Lung (tissue), 12 donors: Measurements from ENCODE around the gene PCSK4. TPM values are rescaled to one million over a fixed set of nuclear protein-coding genes. Genes with fewer than 3 reads are reported as not detected.

Experiments used
- ATAC-seq: fragments of 200-7000 bp; cut with Tn5 transposase; one replicate; pipeline ENCODE4 v1.9.1; 2020; ENCODE audit warnings: moderate number of reproducible peaks; ENCODE audit not compliant: insufficient read depth, low FRiP score
- DNase-seq, 3 donors: peaks; one replicate each; pipeline ENCODE4 v3.0.0-alpha.2; 2013 to 2017
- H3K27ac ChIP-seq, 2 donors: one replicate each; pipeline ENCODE4 v1.5.1; 2013; ENCODE audit warnings: mild to moderate bottlenecking in 2 of 2, moderate library complexity in 2 of 2, control low read depth in 1 of 2, inconsistent platforms in 1 of 2, low read depth in 1 of 2, low read length in 1 of 2
- H3K27me3 ChIP-seq, 3 donors: one replicate each; pipeline ENCODE4 v1.5.1; 2013; ENCODE audit warnings: low read length in 2 of 3; ENCODE audit not compliant: control insufficient read depth in 3 of 3, insufficient read depth in 3 of 3
- H3K36me3 ChIP-seq, 4 donors: one replicate each; pipeline ENCODE4 v1.5.1; 2013; ENCODE audit warnings: low read length in 4 of 4, mild to moderate bottlenecking in 1 of 4, moderate library complexity in 1 of 4; ENCODE audit not compliant: control insufficient read depth in 4 of 4, insufficient read depth in 4 of 4
- H3K4me1 ChIP-seq, 5 donors: one replicate each; pipeline ENCODE4 v1.5.1; 2013; ENCODE audit warnings: low read length in 5 of 5, mild to moderate bottlenecking in 2 of 5, moderate library complexity in 1 of 5; ENCODE audit not compliant: control insufficient read depth in 5 of 5, insufficient read depth in 5 of 5
- H3K4me3 ChIP-seq: one replicate; pipeline ENCODE4 v1.5.1; 2013; ENCODE audit warnings: mild to moderate bottlenecking, control low read depth, moderate library complexity
- H3K9ac ChIP-seq, 2 donors: one replicate each; pipeline ENCODE4 v1.5.1; 2013; ENCODE audit warnings: low read length in 2 of 2, control low read depth in 1 of 2; ENCODE audit not compliant: insufficient read depth in 1 of 2
- H3K9me3 ChIP-seq, 4 donors: one replicate each; pipeline ENCODE4 v1.5.1; 2013; ENCODE audit warnings: low read length in 3 of 4, mild to moderate bottlenecking in 1 of 4, moderate library complexity in 1 of 4; ENCODE audit not compliant: control insufficient read depth in 4 of 4, insufficient read depth in 3 of 4
- CTCF ChIP-seq: IDR thresholded peaks from 2 replicates; pipeline ENCODE4 v1.5.1; 2012; ENCODE audit warnings: mild to moderate bottlenecking; ENCODE audit errors: control extremely low read depth, extremely low read depth
- WGBS, 2 donors: extraction: QIAGEN DNeasy Blood & Tissue Kit; methylation state at CpG; one replicate each; pipeline ENCODE4 v1.1.7; 2013; 5-methylcytosine and 5-hydroxymethylcytosine counted together
- polyA plus RNA-seq, 2 donors: library from polyadenylated mRNA; stranded (reverse); fragments of 200-250 nt; gene quantifications; one replicate each; pipeline ENCODE4 v1.2.1, GENCODE V29; 2013
- total RNA-seq, 2 donors: library from RNA; depleted of rRNA in 1 of 2; stranded (reverse); fragments of >200 nt in 1 of 2; gene quantifications; one replicate each; pipeline ENCODE4 v1.2.1, GENCODE V29; 2014 to 2021
- donor health status: control.
- donor health status: control.
- donor health status: Bipolar disorder and iron deficiency.
- donor health status: healthy.
- donor health status: DM: yes; HTN: yes; CAD: no.

PCSK4 gene
- total and polyA plus RNA-seq, 4 donors = 2.3 to 7.9 (median 5.4) TPM

GRCh38 chr19:1510807-1511206 is 20.7 kb upstream of the PCSK4 start:
- H3K27ac ChIP-seq = no peak overlapping the region
- TF ChIP-seq CTCF = no peak
- H3K9ac ChIP-seq = no peak overlapping the region
- no peak for DNase-seq
- H3K4me1 ChIP-seq = peaks cover 0 to 3% (median 0%) of the 10 kb centered on the region in 5 donors
- WGBS, 2 donors = 38 to 48% methylated on average over 9 of the region's 9 CpGs
- H3K36me3 ChIP-seq = no peaks in the 10 kb centered on the region
- H3K9me3 ChIP-seq = peaks cover 0 to 5% (median 0%) of the 10 kb centered on the region in 4 donors
- no peak overlapping the region for H3K4me3 ChIP-seq
- ATAC-seq = no peak
- H3K27me3 ChIP-seq = peaks cover 0 to 40% (median 21%) of the 10 kb centered on the region in 3 donors

- ATAC-seq (no peak), DNase-seq (no peak)
- no peak overlapping the region for H3K4me3 ChIP-seq
- H3K9me3 ChIP-seq = peaks cover 0 to 6% (median 0%) of the 10 kb centered on the region in 4 donors
- H3K27me3 ChIP-seq = peaks cover 0 to 42% (median 23%) of the 10 kb centered on the region in 3 donors
- H3K9ac ChIP-seq = no peak overlapping the region
- 31 to 48% methylated on average over 12 to 25 of the region's 25 CpGs for WGBS, 2 donors
- H3K36me3 ChIP-seq = no peaks in the 10 kb centered on the region
- H3K4me1 ChIP-seq = peaks cover 0 to 3% (median 0%) of the 10 kb centered on the region in 5 donors
- no peak for TF ChIP-seq CTCF
- H3K27ac ChIP-seq = no peak overlapping the region
Measured at GRCh38 chr19:1510442-1510806, 20.3 kb upstream of the PCSK4 start.

DNA sequence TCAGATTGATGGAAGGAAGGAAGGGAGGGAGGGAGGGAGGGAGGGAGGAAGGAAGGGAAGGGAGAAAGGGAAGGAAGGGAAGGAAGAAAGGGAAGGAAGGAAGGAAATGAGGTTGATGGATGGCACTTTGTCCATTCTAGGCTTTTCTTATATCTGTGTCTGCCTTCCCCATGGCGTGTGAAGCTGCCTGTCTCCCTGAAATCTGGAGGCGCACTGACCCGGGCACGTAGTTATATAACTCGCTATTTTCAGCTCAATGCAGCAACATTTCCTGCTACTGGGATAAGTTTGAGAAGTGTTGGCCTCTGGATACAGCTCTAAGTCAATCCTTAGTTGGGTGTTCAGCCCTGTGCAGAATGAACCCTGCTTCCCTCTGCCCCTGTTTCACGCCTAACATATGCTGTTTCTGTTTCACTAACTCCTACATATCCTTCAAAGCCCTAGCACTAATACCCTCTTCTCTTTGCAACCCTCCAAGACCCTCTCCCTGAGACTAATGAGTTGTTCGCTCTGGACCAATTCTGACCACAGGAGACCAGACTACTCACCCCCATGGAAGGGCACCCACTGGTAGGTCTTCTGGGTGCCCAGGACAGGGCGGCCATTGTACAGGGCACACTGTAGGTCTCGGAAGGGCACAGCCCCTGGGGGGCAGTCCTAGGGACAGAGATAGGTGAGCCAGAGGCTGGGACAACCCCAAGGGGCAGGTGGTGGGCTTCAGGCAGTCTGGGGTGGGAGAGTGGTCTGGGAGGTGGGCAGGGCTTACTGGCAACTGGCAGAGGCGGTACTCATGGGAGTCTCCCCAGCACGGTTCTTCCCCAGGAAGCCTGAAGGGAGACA is 19.7 kb upstream of the PCSK4 start:
- Histone ChIP-seq H3K9ac (no peak overlapping the region), H3K4me1 (peaks cover 0 to 3% (median 0%) of the 10 kb centered on the region in 5 donors), H3K27ac (no peak overlapping the region), H3K27me3 (peaks cover 0 to 40% (median 27%) of the 10 kb centered on the region in 3 donors), H3K36me3 (no peaks in the 10 kb centered on the region), H3K9me3 (peaks cover 0 to 8% (median 0%) of the 10 kb centered on the region in 4 donors), H3K4me3 (no peak overlapping the region)
- no peak for TF ChIP-seq CTCF
- DNase-seq (no peak), ATAC-seq (no peak)
- 48 to 51% methylated on average over 11 of the region's 11 CpGs for WGBS, 2 donors
